Osteoblast (primary cell): ENCODE measurements around the gene PACS2. TPM values are rescaled to one million over a fixed set of nuclear protein-coding genes. Genes with fewer than 3 reads are reported as not detected.
A peak's percentile ranks its signal among the peaks of the same experiment; 100 is the strongest.

Source experiments
- DNase-seq: peaks from one replicate; pipeline ENCODE4 v3.0.0; 2011; ENCODE audit warnings: low spot score, mixed read lengths; ENCODE audit not compliant: insufficient read length; ENCODE audit errors: missing footprints
- H2AFZ ChIP-seq: 2 replicates; pipeline ENCODE4 v1.6.0; 2011; ENCODE audit warnings: mild to moderate bottlenecking, low read length
- H3K27ac ChIP-seq: 2 replicates; pipeline ENCODE4 v1.5.1; 2011; ENCODE audit warnings: mild to moderate bottlenecking, low read depth, low read length, moderate library complexity
- H3K27me3 ChIP-seq: 2 replicates; pipeline ENCODE4 v1.6.0; 2012; ENCODE audit warnings: mild to moderate bottlenecking, control low read depth, inconsistent platforms, low read length, moderate library complexity; ENCODE audit not compliant: insufficient read depth
- H3K36me3 ChIP-seq: 2 replicates; pipeline ENCODE4 v1.5.1; 2011; ENCODE audit warnings: mild to moderate bottlenecking, low read length, control low read depth, moderate library complexity; ENCODE audit not compliant: insufficient read depth
- H3K4me1 ChIP-seq: 2 replicates; pipeline ENCODE4 v1.5.1; 2011; ENCODE audit warnings: mild to moderate bottlenecking, low read length, control low read depth, moderate library complexity; ENCODE audit not compliant: insufficient read depth
- H3K4me2 ChIP-seq: 2 replicates; pipeline ENCODE4 v1.6.0; 2011; ENCODE audit warnings: mild to moderate bottlenecking, low read length; ENCODE audit not compliant: insufficient read depth
- H3K4me3 ChIP-seq: fragments of 200-600 bp; sonication (generic); 3 replicates; pipeline ENCODE4 v1.5.1; 2012; ENCODE audit warnings: mild to moderate bottlenecking, low read length, inconsistent platforms; ENCODE audit not compliant: insufficient read depth
- H3K79me2 ChIP-seq: 2 replicates; pipeline ENCODE4 v1.6.0; 2012; ENCODE audit warnings: mild to moderate bottlenecking, low read length, control low read depth, inconsistent platforms; ENCODE audit not compliant: insufficient read depth
- H3K9me3 ChIP-seq: 2 replicates; pipeline ENCODE4 v1.5.1; 2011; ENCODE audit warnings: low read depth, low read length, control low read depth
- H4K20me1 ChIP-seq: 2 replicates; pipeline ENCODE4 v1.6.0; 2012; ENCODE audit warnings: mild to moderate bottlenecking, low read length, control low read depth; ENCODE audit not compliant: insufficient read depth
- CTCF ChIP-seq: IDR thresholded peaks from 2 replicates; pipeline ENCODE4 v1.5.1; 2011; ENCODE audit warnings: mild to moderate bottlenecking, low read depth, low read length, moderate library complexity; ENCODE audit errors: extremely low read depth
- total RNA-seq: library from RNA; depleted of rRNA; stranded (reverse); fragments of >200 nt; gene quantifications from 2 replicates; pipeline ENCODE4 v1.2.3, GENCODE V29; 2012

PACS2 gene
- total RNA-seq, 1 donor: 81.1 TPM

- Histone ChIP-seq H4K20me1 (peaks cover 60% of the 10 kb centered on the region), H3K36me3 (peaks cover 5% of the 10 kb centered on the region), H3K27me3 (no peaks in the 10 kb centered on the region), H3K27ac (no peak overlapping the region), H3K4me1 (peaks cover 13% of the 10 kb centered on the region), H3K79me2 (peaks cover 88% of the 10 kb centered on the region), H2AFZ (no peak overlapping the region), H3K9me3 (no peaks in the 10 kb centered on the region), H3K4me2 (no peak overlapping the region), H3K4me3 (no peak overlapping the region)
- peak; percentile 47 for DNase-seq
- no peak for TF ChIP-seq CTCF
Measured at GRCh38 chr14:105426416-105427130, 112.0 kb downstream of the PACS2 start.

- H3K4me3 ChIP-seq: no peak overlapping the region
- no peak overlapping the region for H3K27ac ChIP-seq
- peaks cover 86% of the 10 kb centered on the region for H3K79me2 ChIP-seq
- H3K27me3 ChIP-seq: no peaks in the 10 kb centered on the region
- no peak overlapping the region for H2AFZ ChIP-seq
- TF ChIP-seq CTCF: no peak
- no peak for DNase-seq
- H3K4me2 ChIP-seq: no peak overlapping the region
- peaks cover 5% of the 10 kb centered on the region for H3K36me3 ChIP-seq
- H3K4me1 ChIP-seq: peaks cover 16% of the 10 kb centered on the region
- H4K20me1 ChIP-seq: peaks cover 56% of the 10 kb centered on the region
- H3K9me3 ChIP-seq: no peaks in the 10 kb centered on the region
Measured at GRCh38 chr14:105427412-105427811, 112.9 kb downstream of the PACS2 start.

- peaks cover 86% of the 10 kb centered on the region for H3K79me2 ChIP-seq
- peaks cover 5% of the 10 kb centered on the region for H3K36me3 ChIP-seq
- no peaks in the 10 kb centered on the region for H3K9me3 ChIP-seq
- H3K4me2 ChIP-seq: no peak overlapping the region
- peaks cover 58% of the 10 kb centered on the region for H4K20me1 ChIP-seq
- no peak overlapping the region for H3K4me3 ChIP-seq
- H3K4me1 ChIP-seq: peaks cover 16% of the 10 kb centered on the region
- no peak for TF ChIP-seq CTCF
- no peaks in the 10 kb centered on the region for H3K27me3 ChIP-seq
- H2AFZ ChIP-seq: no peak overlapping the region
- DNase-seq: peak; percentile 73
- H3K27ac ChIP-seq: no peak overlapping the region
Measured at GRCh38 chr14:105427936-105428485, 113.5 kb downstream of the PACS2 start.

- Histone ChIP-seq H3K36me3 (peaks cover 5% of the 10 kb centered on the region), H3K79me2 (peaks cover 88% of the 10 kb centered on the region), H3K9me3 (no peaks in the 10 kb centered on the region), H3K27ac (no peak overlapping the region), H2AFZ (no peak overlapping the region), H3K27me3 (no peaks in the 10 kb centered on the region), H3K4me3 (no peak overlapping the region), H3K4me1 (peaks cover 16% of the 10 kb centered on the region), H3K4me2 (no peak overlapping the region), H4K20me1 (peaks cover 65% of the 10 kb centered on the region)
- DNase-seq: peak; percentile 3
- no peak for TF ChIP-seq CTCF
Measured at GRCh38 chr14:105430042-105430441, 115.5 kb downstream of the PACS2 start.
